Liver (tissue), 9 donors: Measurements from ENCODE around the gene KLHL30. TPM values are rescaled to one million over a fixed set of nuclear protein-coding genes. Genes with fewer than 3 reads are reported as not detected.

ENCODE experiments used
- DNase-seq: peaks from one replicate; pipeline ENCODE4 v3.0.0-alpha.2; 2017; ENCODE audit warnings: low spot score
- H3K27ac ChIP-seq, 2 donors: one replicate each; pipeline ENCODE4 v1.7.0; 2013; ENCODE audit warnings: inconsistent platforms in 2 of 2, low read length in 2 of 2, control low read depth in 1 of 2, low read depth in 1 of 2, mild to moderate bottlenecking in 1 of 2
- H3K27me3 ChIP-seq, 4 donors: one replicate each; pipeline versions ENCODE4 v1.6.1 to v1.7.0; 2013; ENCODE audit warnings: low read length in 3 of 4, inconsistent platforms in 1 of 4, mild to moderate bottlenecking in 1 of 4, moderate library complexity in 1 of 4; ENCODE audit not compliant: control insufficient read depth in 4 of 4, insufficient read depth in 4 of 4
- H3K36me3 ChIP-seq, 4 donors: one replicate each; pipeline versions ENCODE4 v1.6.1 to v1.7.0; 2013; ENCODE audit warnings: low read length in 3 of 4, mild to moderate bottlenecking in 3 of 4, low read depth in 1 of 4, moderate library complexity in 1 of 4; ENCODE audit not compliant: control insufficient read depth in 4 of 4, insufficient read depth in 3 of 4
- H3K4me1 ChIP-seq, 4 donors: one replicate each; pipeline versions ENCODE4 v1.6.1 to v1.7.0; 2013; ENCODE audit warnings: low read length in 3 of 4, mild to moderate bottlenecking in 3 of 4, moderate library complexity in 1 of 4; ENCODE audit not compliant: control insufficient read depth in 4 of 4, insufficient read depth in 4 of 4
- H3K4me3 ChIP-seq, 3 donors: one replicate each; pipeline versions ENCODE4 v1.6.1 to v1.7.0; 2013; ENCODE audit warnings: low read length in 3 of 3, control low read depth in 1 of 3, low read depth in 1 of 3, mild to moderate bottlenecking in 1 of 3
- H3K9ac ChIP-seq, 2 donors: one replicate each; pipeline ENCODE4 v1.7.0; 2013; ENCODE audit warnings: low read length in 2 of 2, mild to moderate bottlenecking in 2 of 2, moderate library complexity in 2 of 2, control low read depth in 1 of 2, low read depth in 1 of 2
- H3K9me3 ChIP-seq, 4 donors: one replicate each; pipeline versions ENCODE4 v1.6.1 to v1.7.0; 2013; ENCODE audit warnings: low read length in 3 of 4; ENCODE audit not compliant: control insufficient read depth in 4 of 4
- ATF3 ChIP-seq: IDR thresholded peaks from 2 replicates; pipeline ENCODE4 v1.6.1; 2016; ENCODE audit warnings: antibody characterized with exemption
- CTCF ChIP-seq: fragments of 150-350 bp; IDR thresholded peaks from 2 replicates; pipeline ENCODE4 v1.5.1; 2017; ENCODE audit warnings: improper control_type of control experiment, low read depth, low read length; ENCODE audit not compliant: missing input control
- EGR1 ChIP-seq, 2 donors: IDR thresholded peaks; 2 replicates each; pipeline ENCODE4 v1.6.1; 2016 to 2018; ENCODE audit warnings: antibody characterized with exemption in 2 of 2, low read depth in 2 of 2
- FOXA1 ChIP-seq: IDR thresholded peaks from 2 replicates; pipeline ENCODE4 v1.6.1; 2016; ENCODE audit warnings: antibody characterized with exemption
- FOXA2 ChIP-seq: IDR thresholded peaks from 2 replicates; pipeline ENCODE4 v1.6.1; 2016; ENCODE audit warnings: antibody characterized with exemption
- GABPA ChIP-seq, 2 donors: IDR thresholded peaks in 1 of 2; conservative IDR thresholded peaks in 1 of 2; 2 replicates each; pipeline ENCODE4 v1.6.1; 2016; ENCODE audit warnings: antibody characterized with exemption in 2 of 2, mild to moderate bottlenecking in 1 of 2, moderate library complexity in 1 of 2
- HNF4A ChIP-seq, 2 donors: conservative IDR thresholded peaks; 2 replicates each; pipeline ENCODE4 v1.6.1; 2016; ENCODE audit warnings: antibody characterized with exemption in 2 of 2, mild to moderate bottlenecking in 2 of 2
- HNF4G ChIP-seq: IDR thresholded peaks from 2 replicates; pipeline ENCODE4 v1.6.1; 2016; ENCODE audit warnings: antibody characterized with exemption
- JUND ChIP-seq, 2 donors: IDR thresholded peaks; 2 replicates each; pipeline ENCODE4 v1.6.1; 2016; ENCODE audit warnings: antibody characterized with exemption in 2 of 2
- MAX ChIP-seq: IDR thresholded peaks from 2 replicates; pipeline ENCODE4 v1.6.1; 2016; ENCODE audit warnings: antibody characterized with exemption
- NR2F2 ChIP-seq: IDR thresholded peaks from 2 replicates; pipeline ENCODE4 v1.6.1; 2016; ENCODE audit warnings: antibody characterized with exemption
- RAD21 ChIP-seq, 2 donors: IDR thresholded peaks; 2 replicates each; pipeline ENCODE4 v1.6.1; 2016; ENCODE audit warnings: antibody characterized with exemption in 2 of 2, mild to moderate bottlenecking in 2 of 2
- REST ChIP-seq: IDR thresholded peaks from 2 replicates; pipeline ENCODE4 v1.6.1; 2016; ENCODE audit warnings: antibody characterized with exemption, mild to moderate bottlenecking
- RXRA ChIP-seq, 2 donors: IDR thresholded peaks; 2 replicates each; pipeline ENCODE4 v1.6.1; 2017 to 2018; ENCODE audit warnings: antibody characterized with exemption in 2 of 2, mild to moderate bottlenecking in 1 of 2
- SP1 ChIP-seq: IDR thresholded peaks from 2 replicates; pipeline ENCODE4 v1.6.1; 2018; ENCODE audit warnings: antibody characterized with exemption, mild to moderate bottlenecking
- TAF1 ChIP-seq: conservative IDR thresholded peaks from 2 replicates; pipeline ENCODE4 v1.6.1; 2016; ENCODE audit warnings: antibody characterized with exemption, mild to moderate bottlenecking
- YY1 ChIP-seq: IDR thresholded peaks from 2 replicates; pipeline ENCODE4 v1.6.1; 2016; ENCODE audit warnings: antibody characterized with exemption, mild to moderate bottlenecking
- WGBS: extraction: QIAGEN DNeasy Blood & Tissue Kit; methylation state at CpG from one replicate; pipeline ENCODE4 v1.1.7; 2013; 5-methylcytosine and 5-hydroxymethylcytosine counted together
- polyA plus RNA-seq, 2 donors: library from polyadenylated mRNA; stranded (reverse) in 1 of 2; unstranded in 1 of 2; fragments of 200-250 nt in 1 of 2; fragments of >200 nt in 1 of 2; fragmentation: Nextera tagmentation in 1 of 2; extraction: Ambion mirVana in 1 of 2; gene quantifications; one replicate each; pipeline versions ENCODE4 v1.2.1 to v1.2.3, GENCODE V29; 2013 to 2015
- total RNA-seq, 2 donors: library from RNA; depleted of rRNA; stranded (reverse); fragments of >200 nt; gene quantifications; one replicate each; pipeline ENCODE4 v1.2.3, GENCODE V29; 2014
- TF ChIP-seq, protein P1 (sequence below): IDR thresholded peaks from 2 replicates; pipeline ENCODE4 v1.6.1; 2016; ENCODE audit warnings: antibody characterized with exemption
- donor health status: healthy.
- donor health status: healthy.
- donor health status: healthy.
- donor health status: healthy.
- donor health status: healthy.

KLHL30 gene
- total and polyA plus RNA-seq, 4 donors: 0.05 to 0.08 TPM; not detected in 2

- H3K9ac ChIP-seq: no peak overlapping the region
- H3K4me1 ChIP-seq: peaks cover 0 to 14% (median 7%) of the 10 kb centered on the region in 4 donors
- no peak for TF ChIP-seq EGR1 (IDR thresholded peaks at IDR 0.05; ENCODE audit: low read depth in 2 of 2)
- no peak for TF ChIP-seq TAF1
- TF ChIP-seq RAD21 (IDR thresholded peaks at IDR 0.05): peak in 1 of 2 donors; percentile 5
- H3K36me3 ChIP-seq: no peaks in the 10 kb centered on the region
- no peak for DNase-seq
- no peaks in the 10 kb centered on the region for H3K27me3 ChIP-seq
- no peak overlapping the region for H3K27ac ChIP-seq
- H3K9me3 ChIP-seq: no peaks in the 10 kb centered on the region
- WGBS: 65% methylated on average over 23 of the region's 23 CpGs
- no peak overlapping the region for H3K4me3 ChIP-seq
Measured at GRCh38 chr2:238160206-238161129, 22.0 kb downstream of the KLHL30 start.

GRCh38 chr2:238161291-238162051 is 23.0 kb downstream of the KLHL30 start:
- Histone ChIP-seq H3K27me3 (no peaks in the 10 kb centered on the region), H3K9me3 (no peaks in the 10 kb centered on the region), H3K27ac (no peak overlapping the region), H3K4me3 (no peak overlapping the region), H3K4me1 (peaks cover 0 to 14% (median 7%) of the 10 kb centered on the region in 4 donors), H3K9ac (no peak overlapping the region), H3K36me3 (no peaks in the 10 kb centered on the region)
- 90% methylated on average over 21 of the region's 21 CpGs for WGBS
- TF ChIP-seq HNF4A (conservative IDR thresholded peaks at IDR 0.05): no peak
- TF ChIP-seq FOXA1: no peak
- TF ChIP-seq FOXA2: no peak
- TF ChIP-seq YY1: no peak
- TF ChIP-seq MAX: no peak
- TF ChIP-seq EGR1 (IDR thresholded peaks at IDR 0.05; ENCODE audit: low read depth in 2 of 2): no peak
- TF ChIP-seq REST: no peak
- no peak for TF ChIP-seq ATF3
- no peak for TF ChIP-seq TAF1
- no peak for TF ChIP-seq RAD21 (IDR thresholded peaks at IDR 0.05)
- no peak for TF ChIP-seq HNF4G
- no peak for TF ChIP-seq GABPA (IDR thresholded peaks at IDR 0.05 in 1 of 2, conservative IDR thresholded peaks at IDR 0.05 in 1 of 2)
- TF ChIP-seq RXRA (IDR thresholded peaks at IDR 0.05): no peak
- no peak for TF ChIP-seq SP1
- TF ChIP-seq, protein P1, sequence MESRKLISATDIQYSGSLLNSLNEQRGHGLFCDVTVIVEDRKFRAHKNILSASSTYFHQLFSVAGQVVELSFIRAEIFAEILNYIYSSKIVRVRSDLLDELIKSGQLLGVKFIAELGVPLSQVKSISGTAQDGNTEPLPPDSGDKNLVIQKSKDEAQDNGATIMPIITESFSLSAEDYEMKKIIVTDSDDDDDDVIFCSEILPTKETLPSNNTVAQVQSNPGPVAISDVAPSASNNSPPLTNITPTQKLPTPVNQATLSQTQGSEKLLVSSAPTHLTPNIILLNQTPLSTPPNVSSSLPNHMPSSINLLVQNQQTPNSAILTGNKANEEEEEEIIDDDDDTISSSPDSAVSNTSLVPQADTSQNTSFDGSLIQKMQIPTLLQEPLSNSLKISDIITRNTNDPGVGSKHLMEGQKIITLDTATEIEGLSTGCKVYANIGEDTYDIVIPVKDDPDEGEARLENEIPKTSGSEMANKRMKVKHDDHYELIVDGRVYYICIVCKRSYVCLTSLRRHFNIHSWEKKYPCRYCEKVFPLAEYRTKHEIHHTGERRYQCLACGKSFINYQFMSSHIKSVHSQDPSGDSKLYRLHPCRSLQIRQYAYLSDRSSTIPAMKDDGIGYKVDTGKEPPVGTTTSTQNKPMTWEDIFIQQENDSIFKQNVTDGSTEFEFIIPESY: no peak
- no peak for TF ChIP-seq NR2F2
- TF ChIP-seq CTCF: no peak
- TF ChIP-seq JUND (IDR thresholded peaks at IDR 0.05): no peak
- no peak for DNase-seq
